GM12891 (cell line): ENCODE data around the gene ZCWPW1.

Experiments used
- POLR2A ChIP-seq: IDR thresholded peaks from 2 replicates; pipeline ENCODE4 v1.6.1; 2011; ENCODE audit warnings: low read depth, low read length, control low read depth
- POLR2AphosphoS5 ChIP-seq: IDR thresholded peaks from 2 replicates; pipeline ENCODE4 v1.6.1; 2011; ENCODE audit warnings: low read depth, low read length, control low read depth
- POU2F2 ChIP-seq: IDR thresholded peaks from 2 replicates; pipeline ENCODE4 v1.6.1; 2011; ENCODE audit warnings: low read depth, mild to moderate bottlenecking, control low read depth, low read length, moderate library complexity

GRCh38 chr7:100389437-100390088 is 38.9 kb downstream of the ZCWPW1 start:
- TF ChIP-seq POLR2A: no peak
- TF ChIP-seq POLR2AphosphoS5: no peak
- TF ChIP-seq POU2F2: no peak
